GM12878 (cell line): ENCODE data around the gene NFYC. TPM values are rescaled to one million over a fixed set of nuclear protein-coding genes. Genes with fewer than 3 reads are reported as not detected.

Experiments
- ATAC-seq: fragments of 200-7000 bp; cut with Tn5 transposase; 3 replicates; pipeline ENCODE4 v1.9.1; 2020; ENCODE audit warnings: mild to moderate bottlenecking, moderate library complexity
- BruUV-seq: library from RNA; stranded (reverse); fragments of 400-500 nt; replicated peaks from 2 replicates; lab custom pipeline; 2021; lab: Mats Ljungman, UMichigan
- CTCF ChIA-PET: fragments of 300-600 bp; sonication (Branson Sonifier 250); formaldehyde crosslinking; extraction: SDS; loops from one replicate; lab custom pipeline; 2021; ENCODE audit warnings: inconsistent platforms; lab: Yijun Ruan, JAX
- POLR2A ChIA-PET: fragments of 350-600 bp; formaldehyde crosslinking; extraction: SDS; loops from one replicate; lab custom pipeline; 2021; ENCODE audit warnings: inconsistent platforms; lab: Charles Lee
- RAD21 ChIA-PET: fragments of 300-600 bp; sonication (Branson Sonifier 250); formaldehyde crosslinking; loops from one replicate; lab custom pipeline; 2023; ENCODE audit warnings: antibody characterized with exemption; ENCODE audit not compliant: unreplicated experiment; lab: Charles Lee
- SMC1A ChIA-PET: fragments of 300-600 bp; sonication (Branson Sonifier 250); formaldehyde crosslinking; loops from one replicate; lab custom pipeline; 2023; ENCODE audit not compliant: unreplicated experiment, uncharacterized antibody; lab: Charles Lee
- DNase-seq: peaks from one replicate; pipeline ENCODE4 v3.0.0-alpha.2; 2011; ENCODE audit warnings: low read depth, low spot score
- FAIRE-seq: peaks from 3 replicates; lab custom pipeline; 2011; peaks lifted over from hg19 to GRCh38; lab: Jason Lieb, UNC
- H2AFZ ChIP-seq: 2 replicates; pipeline ENCODE4 v1.6.0; 2011; ENCODE audit warnings: low read depth, low read length, control low read depth; ENCODE audit not compliant: control insufficient read depth
- H3K27ac ChIP-seq: 2 replicates; pipeline ENCODE4 v1.5.1; 2011; ENCODE audit warnings: control low read depth; ENCODE audit not compliant: control insufficient read depth, insufficient read depth
- H3K27me3 ChIP-seq, 2 experiments: replicated peaks in 1 of 2; 2 replicates each; pipeline versions ENCODE4 v1.6.0 to v1.6.1; 2011; ENCODE audit warnings: low read length in 1 of 2; ENCODE audit not compliant: control insufficient read depth in 2 of 2, insufficient read depth in 2 of 2
- H3K36me3 ChIP-seq, 2 experiments: 2 replicates each; pipeline ENCODE4 v1.5.1; 2011; ENCODE audit warnings: low read length in 1 of 2; ENCODE audit not compliant: control insufficient read depth in 2 of 2, insufficient read depth in 2 of 2
- H3K4me1 ChIP-seq: 2 replicates; pipeline ENCODE4 v1.6.1; 2011; ENCODE audit warnings: mild to moderate bottlenecking, low read length, moderate library complexity, mixed read lengths; ENCODE audit not compliant: control insufficient read depth, insufficient read depth
- H3K4me2 ChIP-seq: 2 replicates; pipeline ENCODE4 v1.6.0; 2011; ENCODE audit warnings: control low read depth; ENCODE audit not compliant: control insufficient read depth, insufficient read depth
- H3K4me3 ChIP-seq: fragments of 200-600 bp; sonication (generic); 2 replicates; pipeline ENCODE4 v1.5.1; 2016
- H3K79me2 ChIP-seq: 2 replicates; pipeline ENCODE4 v1.6.0; 2011; ENCODE audit warnings: low read length; ENCODE audit not compliant: control insufficient read depth, insufficient read depth
- H3K9ac ChIP-seq: 2 replicates; pipeline ENCODE4 v1.8.0; 2011; ENCODE audit warnings: low read length, control low read depth, mixed read lengths; ENCODE audit not compliant: control insufficient read depth, insufficient read depth
- H3K9me3 ChIP-seq: replicated peaks from 3 replicates; pipeline ENCODE4 v1.5.1; 2011; ENCODE audit warnings: mild to moderate bottlenecking, low read length; ENCODE audit not compliant: control insufficient read depth, insufficient read depth
- H4K20me1 ChIP-seq: 2 replicates; pipeline ENCODE4 v1.6.0; 2011; ENCODE audit not compliant: control insufficient read depth, insufficient read depth
- BACH1 ChIP-seq: fragments of 450-650 bp; IDR thresholded peaks from 2 replicates; pipeline ENCODE4 v1.6.1; 2017; ENCODE audit warnings: mild to moderate bottlenecking, borderline replicate concordance
- BRCA1 ChIP-seq: IDR thresholded peaks from 2 replicates; pipeline ENCODE4 v1.6.1; 2011; ENCODE audit warnings: low read depth, low read length, improper control_type of control experiment
- ETV6 ChIP-seq, 2 experiments: fragments of 450-650 bp in 1 of 2; IDR thresholded peaks in 1 of 2; conservative IDR thresholded peaks in 1 of 2; 2 replicates each; pipeline ENCODE4 v1.6.1; 2014; ENCODE audit warnings: antibody characterized with exemption in 1 of 2, borderline replicate concordance in 1 of 2, low read depth in 1 of 2, mild to moderate bottlenecking in 1 of 2, moderate library complexity in 1 of 2
- JUNB ChIP-seq: IDR thresholded peaks from 2 replicates; pipeline ENCODE4 v1.6.1; 2016; ENCODE audit warnings: antibody characterized with exemption, mild to moderate bottlenecking
- NFYA ChIP-seq: IDR thresholded peaks from 2 replicates; pipeline ENCODE4 v1.6.1; 2011; ENCODE audit warnings: low read depth, mild to moderate bottlenecking, low read length, improper control_type of control experiment, borderline replicate concordance
- POU2F2 ChIP-seq: IDR thresholded peaks from 3 replicates; pipeline ENCODE4 v1.6.1; 2011; ENCODE audit warnings: low read depth, mild to moderate bottlenecking, low read length, borderline replicate concordance
- RAD21 ChIP-seq: IDR thresholded peaks from 2 replicates; pipeline ENCODE4 v1.6.1; 2011; ENCODE audit warnings: mild to moderate bottlenecking, low read depth, low read length, moderate library complexity; ENCODE audit not compliant: insufficient read depth
- ZSCAN29 ChIP-seq: fragments of 450-650 bp; IDR thresholded peaks from 2 replicates; pipeline ENCODE4 v1.6.1; 2017; ENCODE audit warnings: mild to moderate bottlenecking, moderate library complexity
- WGBS: methylation state at CpG from one replicate; pipeline ENCODE4 v1.1.6; 2016; ENCODE audit warnings: low lambda C conversion rate; ENCODE audit not compliant: insufficient replicate concordance, insufficient coverage; ENCODE audit errors: missing lambda C conversion rate; 5-methylcytosine and 5-hydroxymethylcytosine counted together
- in situ Hi-C: fragments of 300-500 bp; cut with MboI; formaldehyde crosslinking; loops from 9 replicates; pipeline ENCODE4 v1.14.3; 2018; ENCODE audit warnings: mixed read lengths
- intact Hi-C: fragments of 100-400 bp; cut with micrococcal nuclease; formaldehyde crosslinking; loops from one replicate; pipeline ENCODE4 v1.14.2; 2022; ENCODE audit not compliant: unreplicated experiment
- polyA plus RNA-seq, 11 experiments: library from polyadenylated mRNA; depleted of rRNA in 4 of 11; unstranded in 6 of 11; stranded (reverse) in 5 of 11; fragments of >200 nt; fragmentation: Nextera tagmentation in 4 of 11; fragmentation: Illumina TruSeq in 1 of 11; extraction: Ambion mirVana in 4 of 11; extraction: Trizol in 1 of 11; gene quantifications; 1 replicate in 1 of 11; 2 replicates in 10 of 11; pipeline versions ENCODE4 v1.2.1 to v1.2.3, GENCODE V29; 2011 to 2016; ENCODE audit warnings: inconsistent platforms in 2 of 11, missing spikeins in 2 of 11, low read depth in 1 of 11
- total RNA-seq, 4 experiments: library from RNA; depleted of rRNA in 3 of 4; stranded (reverse); fragments of >200 nt in 3 of 4; fragmentation: Illumina TruSeq in 1 of 4; extraction: Trizol in 1 of 4; gene quantifications; 2 replicates each; pipeline versions ENCODE4 v1.2.1 to v1.2.3, GENCODE V29; 2013 to 2021
- TF ChIP-seq, protein P1 (sequence below): IDR thresholded peaks from 2 replicates; pipeline ENCODE4 v1.6.1; 2011; ENCODE audit warnings: borderline replicate concordance, low read depth, mild to moderate bottlenecking, moderate library complexity, low read length; ENCODE audit not compliant: insufficient read depth, poor library complexity, severe bottlenecking
- TF ChIP-seq, protein P2 (sequence below): IDR thresholded peaks from 2 replicates; pipeline ENCODE4 v1.6.1; 2012; ENCODE audit warnings: mild to moderate bottlenecking, low read depth, low read length
- TF ChIP-seq, protein P3 (sequence below): IDR thresholded peaks from 2 replicates; pipeline ENCODE4 v1.6.1; 2011; ENCODE audit warnings: low read depth, low read length, improper control_type of control experiment, borderline replicate concordance

NFYC gene
- total and polyA plus RNA-seq, 10 of the 15 experiments (the other 5 are each of a cell fraction or from before 2014, with no cell fraction given): 4.3 to 84.2 (median 58.3) TPM

GRCh38 chr1:40717065-40717464 is 25.6 kb downstream of the NFYC start:
- 52% methylated on average over 1 of the region's 1 CpG for WGBS
- peaks cover 12% of the 10 kb centered on the region for H3K4me1 ChIP-seq

More at GRCh38 chr1:40717065-40717464, 25.6 kb downstream of the NFYC start:
- H3K9me3 ChIP-seq: no peaks in the 10 kb centered on the region
- in situ Hi-C loops: no loop called here
- SMC1A ChIA-PET: interaction anchor here (1.0 to 5.5 kb wide), 8 partner anchors 8 to 47 kb away, joined by 3 to 26 read pairs (median 6); partner anchors contain the start of gene NFYC
- TF ChIP-seq JUNB (no peak), ZSCAN29 (no peak), ETV6 (conservative IDR thresholded peaks at IDR 0.05 in 1 of 2, IDR thresholded peaks at IDR 0.05 in 1 of 2; ENCODE audit: borderline replicate concordance in 1 of 2, low read depth in 1 of 2) (no peak), BACH1 (no peak), RAD21 (no peak), POU2F2 (no peak), NFYA (no peak), BRCA1 (no peak)
- TF ChIP-seq, protein P1, sequence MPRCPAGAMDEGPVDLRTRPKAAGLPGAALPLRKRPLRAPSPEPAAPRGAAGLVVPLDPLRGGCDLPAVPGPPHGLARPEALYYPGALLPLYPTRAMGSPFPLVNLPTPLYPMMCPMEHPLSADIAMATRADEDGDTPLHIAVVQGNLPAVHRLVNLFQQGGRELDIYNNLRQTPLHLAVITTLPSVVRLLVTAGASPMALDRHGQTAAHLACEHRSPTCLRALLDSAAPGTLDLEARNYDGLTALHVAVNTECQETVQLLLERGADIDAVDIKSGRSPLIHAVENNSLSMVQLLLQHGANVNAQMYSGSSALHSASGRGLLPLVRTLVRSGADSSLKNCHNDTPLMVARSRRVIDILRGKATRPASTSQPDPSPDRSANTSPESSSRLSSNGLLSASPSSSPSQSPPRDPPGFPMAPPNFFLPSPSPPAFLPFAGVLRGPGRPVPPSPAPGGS: no peak
- TF ChIP-seq, protein P2, sequence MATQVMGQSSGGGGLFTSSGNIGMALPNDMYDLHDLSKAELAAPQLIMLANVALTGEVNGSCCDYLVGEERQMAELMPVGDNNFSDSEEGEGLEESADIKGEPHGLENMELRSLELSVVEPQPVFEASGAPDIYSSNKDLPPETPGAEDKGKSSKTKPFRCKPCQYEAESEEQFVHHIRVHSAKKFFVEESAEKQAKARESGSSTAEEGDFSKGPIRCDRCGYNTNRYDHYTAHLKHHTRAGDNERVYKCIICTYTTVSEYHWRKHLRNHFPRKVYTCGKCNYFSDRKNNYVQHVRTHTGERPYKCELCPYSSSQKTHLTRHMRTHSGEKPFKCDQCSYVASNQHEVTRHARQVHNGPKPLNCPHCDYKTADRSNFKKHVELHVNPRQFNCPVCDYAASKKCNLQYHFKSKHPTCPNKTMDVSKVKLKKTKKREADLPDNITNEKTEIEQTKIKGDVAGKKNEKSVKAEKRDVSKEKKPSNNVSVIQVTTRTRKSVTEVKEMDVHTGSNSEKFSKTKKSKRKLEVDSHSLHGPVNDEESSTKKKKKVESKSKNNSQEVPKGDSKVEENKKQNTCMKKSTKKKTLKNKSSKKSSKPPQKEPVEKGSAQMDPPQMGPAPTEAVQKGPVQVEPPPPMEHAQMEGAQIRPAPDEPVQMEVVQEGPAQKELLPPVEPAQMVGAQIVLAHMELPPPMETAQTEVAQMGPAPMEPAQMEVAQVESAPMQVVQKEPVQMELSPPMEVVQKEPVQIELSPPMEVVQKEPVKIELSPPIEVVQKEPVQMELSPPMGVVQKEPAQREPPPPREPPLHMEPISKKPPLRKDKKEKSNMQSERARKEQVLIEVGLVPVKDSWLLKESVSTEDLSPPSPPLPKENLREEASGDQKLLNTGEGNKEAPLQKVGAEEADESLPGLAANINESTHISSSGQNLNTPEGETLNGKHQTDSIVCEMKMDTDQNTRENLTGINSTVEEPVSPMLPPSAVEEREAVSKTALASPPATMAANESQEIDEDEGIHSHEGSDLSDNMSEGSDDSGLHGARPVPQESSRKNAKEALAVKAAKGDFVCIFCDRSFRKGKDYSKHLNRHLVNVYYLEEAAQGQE: no peak
- TF ChIP-seq, protein P3, sequence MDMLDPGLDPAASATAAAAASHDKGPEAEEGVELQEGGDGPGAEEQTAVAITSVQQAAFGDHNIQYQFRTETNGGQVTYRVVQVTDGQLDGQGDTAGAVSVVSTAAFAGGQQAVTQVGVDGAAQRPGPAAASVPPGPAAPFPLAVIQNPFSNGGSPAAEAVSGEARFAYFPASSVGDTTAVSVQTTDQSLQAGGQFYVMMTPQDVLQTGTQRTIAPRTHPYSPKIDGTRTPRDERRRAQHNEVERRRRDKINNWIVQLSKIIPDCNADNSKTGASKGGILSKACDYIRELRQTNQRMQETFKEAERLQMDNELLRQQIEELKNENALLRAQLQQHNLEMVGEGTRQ: no peak
- TF ChIP-seq, all 136 proteins: peak for 0
- ATAC-seq: no peak
- DNase-seq: no peak
- H3K4me3 ChIP-seq: no peak overlapping the region
- H3K27me3 ChIP-seq: no peaks in the 10 kb centered on the region
- no TSS peak for BruUV-seq
- H3K4me2 ChIP-seq: no peak overlapping the region
- no peak overlapping the region for H2AFZ ChIP-seq
- no peak overlapping the region for H3K9ac ChIP-seq
- ChIA-PET RAD21 (interaction anchor here (1.8 to 4.1 kb wide), 3 partner anchors 25 to 48 kb away, joined by 6 to 11 read pairs (median 7); partner anchors contain the start of gene NFYC), CTCF (interaction anchor here (0.7 to 1.5 kb wide), 5 partner anchors 10 to 48 kb away, joined by 3 to 4 read pairs (median 4); no protein-coding TSS in a partner anchor), POLR2A (interaction anchor here (0.6 to 1.5 kb wide), 7 partner anchors 8 to 108 kb away, joined by 3 to 4 read pairs (median 3); no protein-coding TSS in a partner anchor)
- no peak overlapping the region for H3K27ac ChIP-seq
- no peaks in the 10 kb centered on the region for H4K20me1 ChIP-seq
- no peak for FAIRE-seq
- intact Hi-C loops: no loop called here
- H3K79me2 ChIP-seq: peaks cover 85% of the 10 kb centered on the region
- H3K36me3 ChIP-seq: peaks cover 0 to 10% of the 10 kb centered on the region in 2 experiments
